Activated CD4-positive, alpha-beta T cell treated with anti-CD3 and anti-CD28 coated beads, Interleukin-2, Interleukin-6, amounts not matched to agents 100 ng/mL and 50 ng/mL, durations not matched to agents 16 hours and 8 hours (primary cell): ENCODE measurements around the gene TSSC4.

Experiments used
- DNase-seq: peaks from one replicate; pipeline ENCODE4 v3.0.0-alpha.2; 2020

The TSSC4 gene

DNA sequence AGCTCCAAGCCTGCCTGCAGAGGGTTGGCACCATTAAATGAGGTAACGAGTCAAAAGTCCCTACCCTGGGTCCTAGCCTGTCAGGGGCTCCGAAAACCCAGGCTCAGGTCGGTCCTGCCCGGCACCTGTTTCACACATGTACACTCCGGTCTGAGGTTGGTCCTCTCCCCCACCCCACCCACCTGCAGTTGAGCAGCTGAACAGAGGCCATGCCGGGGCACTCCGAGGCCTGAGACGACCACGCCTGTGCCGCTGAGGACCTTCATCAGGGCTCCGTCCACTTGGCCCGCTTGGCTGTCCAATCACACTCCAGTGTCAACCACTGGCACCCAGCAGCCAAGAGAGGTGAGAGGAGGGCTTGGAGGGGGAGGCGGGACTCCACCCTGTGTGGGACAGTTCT is 1.6 kb downstream of the TSSC4 start:
- DNase-seq, result no peak

DNA sequence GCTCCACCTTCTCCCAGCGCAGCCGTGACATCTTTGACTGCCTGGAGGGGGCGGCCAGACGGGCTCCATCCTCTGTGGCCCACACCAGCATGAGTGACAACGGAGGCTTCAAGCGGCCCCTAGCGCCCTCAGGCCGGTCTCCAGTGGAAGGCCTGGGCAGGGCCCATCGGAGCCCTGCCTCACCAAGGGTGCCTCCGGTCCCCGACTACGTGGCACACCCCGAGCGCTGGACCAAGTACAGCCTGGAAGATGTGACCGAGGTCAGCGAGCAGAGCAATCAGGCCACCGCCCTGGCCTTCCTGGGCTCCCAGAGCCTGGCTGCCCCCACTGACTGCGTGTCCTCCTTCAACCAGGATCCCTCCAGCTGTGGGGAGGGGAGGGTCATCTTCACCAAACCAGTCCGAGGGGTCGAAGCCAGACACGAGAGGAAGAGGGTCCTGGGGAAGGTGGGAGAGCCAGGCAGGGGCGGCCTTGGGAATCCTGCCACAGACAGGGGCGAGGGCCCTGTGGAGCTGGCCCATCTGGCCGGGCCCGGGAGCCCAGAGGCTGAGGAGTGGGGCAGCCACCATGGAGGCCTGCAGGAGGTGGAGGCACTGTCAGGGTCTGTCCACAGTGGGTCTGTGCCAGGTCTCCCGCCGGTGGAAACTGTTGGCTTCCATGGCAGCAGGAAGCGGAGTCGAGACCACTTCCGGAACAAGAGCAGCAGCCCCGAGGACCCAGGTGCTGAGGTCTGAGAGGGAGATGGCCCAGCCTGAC is 2.5 kb downstream of the TSSC4 start:
- DNase-seq, result no peak

GRCh38 chr11:2404735-2405196 is 4.2 kb downstream of the TSSC4 start:
- DNase-seq, result no peak

DNA sequence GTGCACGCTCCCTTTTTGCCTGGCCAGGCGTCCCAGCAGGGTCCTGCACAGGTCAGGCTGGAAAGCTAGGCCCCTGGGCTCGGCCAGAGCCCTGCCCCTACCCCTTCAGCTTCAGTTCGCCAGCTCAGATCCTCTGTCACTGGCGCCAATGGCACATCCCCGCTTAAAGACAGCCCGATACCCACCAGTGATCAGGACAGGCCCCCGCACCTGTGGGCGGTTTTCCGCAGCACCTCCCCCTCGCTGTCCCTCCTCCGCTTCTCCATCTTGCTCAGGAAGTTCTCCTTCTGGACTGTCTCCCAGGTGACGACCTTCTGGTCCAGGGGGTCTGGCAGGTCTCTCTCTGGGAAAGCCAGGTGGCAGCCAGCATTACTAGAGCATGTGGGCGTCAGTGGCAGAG is 5.9 kb downstream of the TSSC4 start:
- no peak for DNase-seq

GRCh38 chr11:2406878-2407410 is 6.4 kb downstream of the TSSC4 start:
- DNase-seq, result no peak

GRCh38 chr11:2408671-2409070 is 8.1 kb downstream of the TSSC4 start:
- no peak for DNase-seq

DNA sequence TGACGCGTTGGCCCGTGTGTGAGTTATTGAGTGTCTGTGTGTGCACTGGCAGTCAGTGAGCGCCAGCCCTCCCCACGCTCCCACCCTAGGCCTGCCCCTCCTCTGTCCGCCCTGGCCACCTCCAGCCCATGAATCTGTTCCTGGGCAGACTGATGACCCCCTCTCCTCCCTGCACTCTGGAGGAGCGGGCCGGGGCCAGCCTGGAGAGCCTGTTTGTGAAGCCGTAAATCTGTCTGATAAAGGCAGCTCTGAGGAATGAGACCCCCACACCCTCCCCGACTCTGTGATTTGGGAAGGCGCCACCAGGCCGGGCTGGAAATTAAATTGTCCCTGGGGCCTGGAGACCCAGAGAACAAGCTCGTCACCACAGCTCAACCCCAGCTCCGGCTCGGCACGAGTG is 8.6 kb downstream of the TSSC4 start:
- no peak for DNase-seq

DNA sequence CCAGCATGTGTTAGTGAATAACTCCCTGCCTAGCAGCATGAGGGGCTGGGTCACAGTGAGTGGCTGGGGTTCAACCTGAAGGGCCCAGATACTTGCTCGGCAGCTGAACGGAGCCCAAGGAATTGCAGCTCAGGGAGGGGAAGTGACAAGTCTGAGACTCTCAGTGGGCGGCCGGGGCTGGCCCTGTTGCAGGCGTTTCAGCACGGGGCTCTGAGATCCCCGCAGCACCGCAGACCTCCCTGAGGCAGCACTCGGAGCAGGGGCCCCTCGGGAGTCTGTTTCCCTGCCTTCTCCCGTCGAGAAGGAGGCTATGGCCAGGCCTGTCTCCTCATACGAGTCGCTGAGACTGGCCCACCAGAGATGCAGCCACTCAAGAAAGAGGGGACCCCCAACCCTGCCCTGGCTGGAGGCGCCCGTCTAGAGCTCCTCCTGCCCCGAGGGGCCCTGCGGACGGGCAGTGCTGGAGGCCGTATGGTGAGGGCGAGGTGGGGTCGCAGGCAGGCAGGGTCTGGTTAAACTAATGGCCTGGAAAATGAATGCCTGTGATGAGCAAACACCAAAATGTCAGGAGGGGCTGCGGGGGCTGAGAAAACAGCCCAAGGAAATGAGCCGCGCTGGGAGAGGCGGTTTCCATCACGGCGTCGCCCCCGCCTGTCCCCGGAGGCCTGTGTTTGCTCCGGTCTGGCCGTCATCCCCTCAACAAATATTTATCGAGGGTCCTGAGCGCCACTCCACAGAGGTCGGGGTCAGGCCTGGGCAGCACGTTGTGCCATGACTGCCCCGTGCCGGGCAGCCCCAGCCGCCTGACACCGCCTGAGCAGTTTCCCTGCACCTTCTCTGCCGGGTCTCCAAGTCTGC is 9.3 kb downstream of the TSSC4 start:
- DNase-seq, result no peak

DNA sequence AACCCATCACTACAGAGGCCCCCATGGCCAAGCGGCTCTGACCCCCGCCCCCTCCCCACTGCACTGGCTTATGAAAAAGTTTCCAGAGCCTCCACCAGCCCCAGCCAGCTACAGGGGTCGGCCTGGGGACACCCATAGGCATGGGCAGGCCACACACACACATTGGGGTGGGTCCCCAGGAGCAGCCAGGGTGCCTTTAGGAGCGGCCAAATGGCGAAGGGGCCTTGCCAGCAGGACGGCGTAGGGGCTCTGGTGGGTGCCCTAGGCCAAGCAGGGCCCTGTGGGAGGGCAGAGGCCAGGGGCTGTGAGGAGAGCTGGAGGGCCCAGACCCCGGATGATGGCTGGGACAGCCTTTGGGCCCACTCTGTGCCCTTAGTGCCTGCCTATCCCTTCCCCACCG is 10.1 kb downstream of the TSSC4 start:
- DNase-seq, result no peak

DNA sequence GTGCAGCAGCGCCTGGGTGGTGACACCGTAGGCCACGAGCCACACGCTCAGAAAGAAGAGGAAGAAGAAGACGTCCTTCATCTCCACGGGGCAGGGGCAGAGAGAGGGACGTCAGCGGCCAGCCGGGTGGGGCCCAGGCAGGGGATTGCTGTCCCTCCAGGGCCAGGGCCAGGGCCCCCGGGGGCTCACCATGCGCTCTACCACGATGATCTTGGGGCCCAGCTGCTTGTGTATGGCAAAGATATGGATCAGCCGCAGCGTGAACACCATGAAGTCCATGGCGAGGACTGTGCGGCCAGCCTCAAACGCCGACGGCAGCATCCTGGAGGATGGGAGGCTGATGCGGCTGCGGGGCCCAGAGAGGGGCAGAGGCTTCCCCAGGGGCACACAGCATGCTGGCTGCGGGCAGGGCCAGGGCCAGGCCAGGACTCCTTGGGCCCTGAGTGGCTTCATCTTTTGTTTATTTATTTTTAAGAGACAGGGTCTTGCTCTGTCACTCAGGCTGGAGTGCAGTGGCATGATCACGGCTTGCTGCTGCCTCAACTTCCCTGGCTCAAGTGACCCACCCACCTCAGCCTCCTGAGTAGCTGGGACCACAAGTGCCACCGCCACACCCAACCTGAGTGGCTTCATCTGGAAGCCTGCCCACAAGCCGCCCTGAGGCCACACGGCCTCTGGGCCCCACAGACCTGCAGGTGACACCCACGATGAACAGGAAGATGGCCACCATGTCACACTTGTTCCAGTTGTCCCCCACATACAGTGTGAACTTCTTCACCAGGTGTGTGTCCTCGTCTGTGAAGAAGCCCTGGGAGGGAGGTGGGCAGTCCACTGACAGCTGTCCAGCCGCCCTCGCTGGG is 11.1 kb downstream of the TSSC4 start:
- DNase-seq, result no peak

- DNase-seq, result no peak
Measured at GRCh38 chr11:2412323-2412722, 11.8 kb downstream of the TSSC4 start.

DNA sequence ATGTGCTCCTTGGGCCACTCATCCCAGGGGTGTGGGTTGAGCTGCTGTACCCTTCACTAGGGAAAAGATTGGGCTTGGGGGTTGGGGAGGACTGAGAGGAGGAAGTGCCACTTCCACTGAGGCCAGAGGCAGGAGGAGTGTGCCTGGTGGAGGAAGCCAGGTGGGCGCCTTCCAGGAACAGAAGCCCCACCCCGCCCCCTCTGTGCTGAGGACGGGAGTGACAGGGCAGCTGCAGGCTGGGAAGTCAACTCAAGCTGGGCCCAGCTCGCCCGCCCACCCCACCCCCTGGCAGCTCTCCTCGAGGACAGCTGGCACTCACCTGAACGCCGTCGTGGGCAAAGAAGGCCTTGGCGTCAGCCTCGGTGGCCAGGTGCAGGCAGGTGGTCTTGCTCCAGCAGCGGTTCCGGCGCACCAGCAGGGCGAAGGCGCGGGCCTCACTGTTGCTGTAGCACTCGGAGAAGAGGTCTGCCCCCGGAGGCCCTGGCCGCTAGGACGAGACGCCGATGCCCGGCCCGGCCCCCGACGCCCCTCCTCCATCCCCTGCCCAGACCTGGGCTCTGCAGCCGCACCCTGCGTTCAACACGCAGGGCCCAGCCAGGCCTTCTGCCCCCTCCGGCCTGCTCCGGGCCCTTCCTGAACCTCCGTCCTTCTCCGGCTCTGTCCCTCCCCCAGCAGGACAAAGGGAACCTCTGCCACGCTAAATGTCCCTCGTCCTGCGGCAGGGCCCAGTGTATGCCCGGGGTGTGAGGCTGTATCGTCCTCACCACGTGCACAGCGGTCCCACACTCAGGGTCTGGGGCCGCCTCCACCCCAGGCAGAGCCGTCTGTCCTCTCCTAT is 13.4 kb downstream of the TSSC4 start:
- DNase-seq, result no peak

- no peak for DNase-seq
Measured at GRCh38 chr11:2414616-2415015, 14.1 kb downstream of the TSSC4 start.

DNA sequence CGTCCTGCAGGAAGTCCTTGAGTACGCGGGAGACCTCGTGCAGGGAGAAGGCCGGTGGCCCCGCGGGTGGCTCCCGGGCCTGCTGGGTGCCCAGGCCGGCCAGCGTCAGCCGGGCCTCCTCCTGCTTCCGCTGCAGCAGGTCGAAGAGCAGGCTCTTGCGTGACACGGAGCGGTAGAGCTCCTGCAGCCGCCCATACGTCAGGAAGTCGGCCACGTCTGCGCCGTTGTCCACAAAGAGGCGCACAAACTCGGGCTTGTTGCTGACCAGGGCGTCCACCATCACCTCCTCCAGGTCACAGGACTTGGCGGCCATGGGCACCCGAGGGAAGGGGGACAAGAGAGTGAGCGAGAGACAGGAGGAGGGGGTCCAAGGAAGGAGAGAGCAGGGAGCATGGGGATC is 14.6 kb downstream of the TSSC4 start:
- DNase-seq, result no peak

- DNase-seq, result no peak
Measured at GRCh38 chr11:2415601-2416380, 15.2 kb downstream of the TSSC4 start.

- no peak for DNase-seq
Measured at GRCh38 chr11:2416765-2417164, 16.2 kb downstream of the TSSC4 start.

DNA sequence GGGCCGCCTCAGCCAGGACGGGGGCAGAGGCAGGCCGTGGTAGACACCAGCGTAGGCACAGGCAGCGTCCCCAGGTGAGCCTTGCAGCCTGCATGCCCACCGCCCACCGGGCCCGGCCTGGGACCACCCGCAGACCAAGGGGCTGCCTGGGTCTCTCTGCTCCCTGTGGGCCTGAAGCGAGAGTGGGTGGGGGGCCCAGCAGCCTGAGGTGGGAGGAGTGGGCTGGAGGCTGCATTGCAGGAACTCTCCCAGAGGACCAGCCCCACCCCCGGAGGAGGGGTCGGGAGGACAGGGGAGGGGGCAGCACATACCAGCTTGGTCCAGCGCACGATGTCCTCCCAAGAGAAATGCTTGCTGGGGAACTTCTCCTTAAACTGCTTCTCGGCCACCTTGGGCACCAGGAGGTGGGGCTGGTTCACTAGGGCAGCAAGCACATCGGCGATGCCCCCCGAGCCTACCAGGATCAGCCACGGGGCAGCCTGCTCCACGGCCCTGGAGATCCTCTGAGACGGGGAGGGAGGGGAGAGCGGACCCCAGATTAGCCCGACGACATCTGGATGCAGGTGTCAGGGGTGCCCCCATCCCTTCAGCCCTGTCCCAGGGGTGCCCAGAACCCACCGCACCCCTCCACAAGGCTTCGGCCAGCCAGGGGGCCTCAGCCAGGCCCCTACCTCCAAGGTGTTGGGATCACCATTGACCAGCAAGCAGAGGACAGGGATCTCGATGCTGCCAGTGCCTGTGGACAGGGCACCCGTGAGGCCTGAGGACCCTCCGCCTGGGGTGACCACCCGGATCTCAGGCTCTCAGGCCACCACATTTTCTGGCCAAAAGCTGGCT is 17.5 kb downstream of the TSSC4 start:
- no peak for DNase-seq

GRCh38 chr11:2418693-2419360 is 18.3 kb downstream of the TSSC4 start:
- no peak for DNase-seq

- DNase-seq, result peak; percentile 69
Measured at GRCh38 chr11:2419638-2420501, 19.3 kb downstream of the TSSC4 start.
